HTERT RPE-1 (cell line): ENCODE measurements around the gene EFHD2.
"Not testable (repeated sequence)": the region's sequence is repeated elsewhere in the genome, so short reads cannot be mapped to it uniquely, and the experiment has no call there.

Experiments used
- in situ Hi-C: fragments of 300-500 bp; cut with MboI; formaldehyde crosslinking; loops from 4 replicates; pipeline ENCODE4 v1.14.3; 2020; ENCODE audit warnings: low sequenced_read_pairs

Gene EFHD2

DNA sequence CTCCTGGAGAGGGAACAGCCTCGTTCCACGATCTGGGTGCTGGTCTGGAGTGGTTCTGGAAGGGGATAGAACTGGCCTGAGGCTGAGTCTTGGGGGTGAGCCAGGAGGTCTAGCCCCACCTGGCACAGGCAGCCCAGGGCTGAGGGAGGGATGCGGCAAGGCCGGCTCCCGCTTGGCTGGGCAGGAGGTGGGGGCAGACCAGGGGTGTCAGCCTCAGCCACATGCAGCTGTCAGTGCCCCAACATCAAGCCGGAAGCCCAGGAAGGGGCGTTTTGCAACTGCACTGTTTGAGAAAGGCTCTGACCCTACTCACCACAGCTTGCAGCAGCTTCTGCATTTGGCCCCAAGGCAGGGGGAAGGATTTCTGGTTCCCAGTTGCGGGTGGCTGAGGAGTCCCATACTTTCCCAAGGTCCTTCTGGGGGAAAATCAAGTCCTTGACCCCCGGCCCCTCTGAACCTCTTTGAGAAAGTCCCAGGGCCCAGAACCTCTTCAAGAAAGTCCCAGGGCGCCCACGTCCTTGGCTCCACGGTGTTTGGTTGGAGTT is 2.0 kb downstream of the EFHD2 start:
- in situ Hi-C loops, result no loop called here

DNA sequence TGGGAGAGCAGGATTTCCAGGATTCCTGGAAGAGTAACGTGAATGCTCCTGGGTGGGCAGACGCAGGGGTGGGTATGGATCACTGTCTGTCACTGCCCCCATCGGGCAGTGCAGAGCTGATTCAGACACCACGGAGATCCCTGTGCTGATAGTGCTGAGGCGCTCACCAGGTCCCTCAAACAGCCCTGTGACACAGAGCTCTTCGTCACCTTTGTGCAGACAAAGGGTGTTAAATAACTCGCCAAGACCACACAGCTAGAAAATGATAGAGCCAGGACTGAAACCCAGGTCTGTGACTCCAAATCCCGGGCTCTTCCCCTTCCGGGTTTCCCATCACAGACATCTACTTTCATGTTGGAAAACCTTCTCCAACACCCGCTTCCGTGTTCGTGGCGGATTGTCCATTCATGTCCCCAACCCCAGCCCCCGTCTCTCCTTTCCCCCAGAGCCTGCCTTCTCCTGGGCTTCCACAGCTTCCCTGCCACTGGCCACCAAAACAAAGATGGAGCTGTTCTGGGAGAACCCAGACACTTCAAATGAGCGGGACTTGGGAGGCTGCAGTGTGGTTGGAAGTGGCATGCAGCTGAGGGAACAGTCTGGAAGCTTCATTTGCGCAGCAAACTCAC is 2.6 kb downstream of the EFHD2 start:
- in situ Hi-C loops, result no loop called here

DNA sequence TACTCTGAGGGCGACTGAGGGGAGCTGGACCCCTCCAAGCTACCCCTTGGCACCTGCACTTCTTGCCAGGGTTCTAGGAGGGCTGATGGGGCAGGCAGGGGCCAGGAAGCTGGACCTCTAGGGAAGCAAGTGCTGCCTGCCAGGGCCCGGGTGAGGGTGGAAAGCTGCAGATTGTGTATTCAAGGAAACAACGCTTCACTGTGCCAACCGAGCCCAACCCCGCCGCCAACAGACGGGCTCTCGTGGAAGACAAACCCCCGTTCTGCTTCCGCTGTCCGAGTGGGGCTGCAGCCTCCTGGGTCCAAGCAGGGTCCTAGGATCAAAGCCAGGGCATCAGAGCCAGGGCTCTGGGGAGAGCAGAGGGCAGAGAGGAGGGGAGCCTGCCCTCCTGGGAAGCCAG is 3.2 kb downstream of the EFHD2 start:
- in situ Hi-C loops, result no loop called here

DNA sequence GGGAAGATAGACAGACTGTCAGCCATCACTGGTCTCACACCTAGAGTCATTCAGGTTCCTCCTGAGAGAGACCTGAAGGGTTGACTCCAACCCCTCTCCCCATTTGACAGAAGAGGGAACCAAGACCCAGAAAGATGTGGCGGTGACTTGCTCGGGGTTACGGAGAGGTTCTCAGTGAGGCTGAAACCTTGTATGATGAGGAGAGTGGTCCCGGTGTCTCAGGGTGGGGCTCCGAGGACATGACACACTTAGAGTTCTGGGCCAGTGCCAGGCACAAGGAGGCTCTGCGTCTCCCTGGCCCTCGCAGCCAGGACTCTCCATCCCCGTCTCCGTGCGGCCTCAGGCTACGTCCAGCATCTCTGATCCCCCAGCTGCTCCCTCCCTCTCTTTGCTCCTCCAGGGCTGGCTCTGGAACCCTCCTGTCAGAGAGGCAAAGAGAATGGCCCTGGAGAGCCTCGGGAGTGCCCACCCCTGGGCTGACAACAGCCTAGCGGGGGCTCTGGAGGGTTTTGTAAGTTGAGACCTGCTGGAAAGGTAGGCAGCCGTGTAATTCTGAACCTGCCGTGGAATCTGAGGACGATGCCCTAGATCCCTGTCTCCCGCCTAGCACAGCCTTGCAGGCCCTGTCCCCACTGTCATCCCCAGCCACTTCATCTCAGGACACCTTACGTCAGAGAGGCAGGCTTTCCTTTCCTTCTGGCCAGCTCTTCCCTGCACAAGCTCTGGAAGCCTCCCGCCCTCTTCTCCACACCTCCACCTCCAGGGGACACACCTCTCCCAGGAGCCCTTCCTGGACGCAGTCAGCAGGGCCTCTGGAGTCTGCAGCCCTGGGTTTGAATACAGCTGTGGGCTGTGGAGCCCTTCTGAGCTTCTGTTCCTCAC is 4.1 kb downstream of the EFHD2 start:
- in situ Hi-C loops, result no loop called here

DNA sequence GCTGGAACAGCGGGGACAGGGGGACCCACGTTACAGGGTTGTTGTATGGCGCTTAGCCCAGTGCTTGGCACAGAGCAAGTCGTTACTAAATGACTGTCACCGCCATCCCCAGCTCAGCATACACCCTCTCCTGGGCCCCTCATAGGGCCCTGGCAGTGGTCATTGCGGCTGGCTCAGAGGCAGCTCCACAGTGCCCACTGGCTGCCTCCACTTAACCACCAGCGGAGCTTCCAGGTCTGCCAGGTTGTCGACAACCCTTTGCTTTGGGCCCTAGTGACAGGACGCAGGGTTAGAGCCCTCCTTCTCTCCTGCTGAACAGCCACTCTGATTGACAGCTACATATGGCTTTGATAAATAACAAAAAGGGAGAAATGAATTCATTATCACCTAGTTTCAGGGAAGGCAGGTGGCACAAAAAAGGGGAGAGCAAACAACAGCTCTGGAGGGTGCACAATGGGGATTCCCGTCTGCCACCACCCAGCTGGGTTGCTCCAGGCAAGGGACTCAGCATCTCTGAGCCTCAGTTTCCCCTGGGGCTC is 4.8 kb downstream of the EFHD2 start:
- in situ Hi-C loops, result no loop called here

DNA sequence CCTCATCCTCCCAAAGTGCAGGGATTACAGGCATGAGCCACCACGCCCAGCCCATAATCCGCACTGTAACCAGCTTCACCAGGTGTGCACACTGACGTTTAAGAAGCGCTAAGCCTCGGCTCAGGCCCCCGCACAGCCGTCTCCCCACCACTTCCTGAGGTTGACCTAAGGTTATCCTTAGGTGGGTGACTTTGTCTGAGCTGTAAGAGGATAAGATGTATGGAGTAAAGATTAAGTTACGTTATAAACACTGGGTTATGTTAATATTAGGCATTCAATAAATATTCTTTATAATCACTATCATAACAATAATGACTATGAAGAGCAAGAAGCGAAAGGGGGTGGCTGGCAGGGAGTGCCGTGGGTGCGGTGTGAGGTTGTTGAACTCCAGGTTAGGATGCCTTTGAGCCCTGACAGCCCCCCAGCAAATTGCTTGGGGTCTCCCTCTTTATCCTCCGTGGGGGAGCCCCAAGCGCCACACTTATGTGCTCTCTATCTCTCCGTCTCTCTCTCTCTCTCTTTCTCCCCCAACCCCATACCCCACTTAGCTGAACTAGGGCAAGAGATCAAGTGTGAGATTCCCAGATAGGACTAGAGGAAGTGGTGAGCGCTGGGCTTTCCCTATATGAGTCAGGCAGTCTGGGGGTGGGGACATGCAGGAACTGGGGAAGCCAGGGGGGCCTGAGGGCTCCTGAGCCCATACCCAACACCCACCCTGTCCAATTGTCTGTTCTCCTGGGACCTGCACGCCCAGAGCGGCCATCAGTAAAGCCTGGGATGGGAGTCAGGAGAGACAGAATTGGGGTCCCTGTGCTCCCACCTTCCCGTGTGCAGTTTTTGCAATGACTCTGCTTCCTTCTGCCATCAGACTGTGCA is 7.6 kb downstream of the EFHD2 start:
- in situ Hi-C loops, result no loop called here

DNA sequence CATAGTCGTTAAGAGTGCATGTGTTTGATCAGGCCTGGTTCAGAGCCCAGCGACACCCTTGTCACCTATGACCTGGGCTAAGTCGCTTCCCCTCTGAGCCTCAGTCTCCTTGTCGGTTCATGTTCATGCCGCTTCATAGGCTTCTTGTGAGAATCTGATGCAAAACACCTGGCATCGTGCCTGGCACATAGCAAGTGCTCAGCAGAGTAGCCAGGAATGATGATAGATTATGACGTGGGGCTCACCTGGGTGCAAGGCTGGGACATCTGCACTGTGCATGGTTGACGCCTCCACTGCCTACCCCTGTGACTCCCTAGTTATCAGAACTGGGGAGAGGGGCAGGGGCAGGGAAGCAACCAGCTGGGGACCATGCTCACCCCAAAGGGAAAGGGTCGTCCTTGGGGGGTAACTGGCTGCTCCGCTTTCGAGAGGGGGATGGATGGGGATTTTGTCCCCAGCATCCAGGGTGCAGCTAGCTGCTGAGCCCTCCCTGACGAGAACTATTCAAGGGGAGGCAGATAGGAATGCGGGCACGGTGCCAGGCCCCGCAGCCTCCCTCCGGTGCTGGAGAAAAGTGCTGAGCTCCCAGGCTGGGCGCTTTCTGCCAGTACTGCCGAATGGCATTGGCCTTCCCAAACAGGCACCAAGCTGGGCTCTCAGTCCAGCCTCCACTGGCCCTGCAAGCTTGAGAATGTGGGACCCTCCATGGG is 9.3 kb downstream of the EFHD2 start:
- in situ Hi-C loops, result no loop called here

DNA sequence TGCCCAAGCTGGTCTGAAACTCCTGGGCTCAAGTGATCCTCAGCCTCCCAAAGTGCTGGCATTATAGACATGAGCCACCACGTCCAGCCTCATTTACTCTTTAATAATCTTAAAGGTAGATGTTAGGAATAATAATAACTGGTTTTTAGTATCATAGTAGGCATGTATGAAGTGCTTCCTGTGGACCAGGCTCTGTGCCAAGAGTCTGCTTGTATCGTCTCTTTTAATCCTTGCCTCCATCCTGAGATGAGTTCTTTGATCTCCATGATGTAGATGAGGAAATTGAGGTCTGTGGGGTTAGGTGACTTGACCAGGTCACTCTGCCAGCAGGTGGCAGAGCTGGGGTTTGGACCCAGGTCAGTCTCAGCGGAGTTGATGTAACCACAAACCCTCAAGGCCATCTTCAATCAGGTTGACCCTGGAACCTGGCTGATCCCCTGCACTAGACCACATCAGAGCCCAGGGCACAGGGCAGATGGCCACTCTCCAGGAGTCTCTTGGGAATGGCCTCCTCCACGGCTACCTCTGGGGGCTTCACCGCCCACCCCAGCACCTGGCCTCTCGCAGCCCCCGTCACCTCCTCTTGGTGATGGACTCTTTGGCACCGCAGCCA is 11.3 kb downstream of the EFHD2 start:
- in situ Hi-C loops, result no loop called here

DNA sequence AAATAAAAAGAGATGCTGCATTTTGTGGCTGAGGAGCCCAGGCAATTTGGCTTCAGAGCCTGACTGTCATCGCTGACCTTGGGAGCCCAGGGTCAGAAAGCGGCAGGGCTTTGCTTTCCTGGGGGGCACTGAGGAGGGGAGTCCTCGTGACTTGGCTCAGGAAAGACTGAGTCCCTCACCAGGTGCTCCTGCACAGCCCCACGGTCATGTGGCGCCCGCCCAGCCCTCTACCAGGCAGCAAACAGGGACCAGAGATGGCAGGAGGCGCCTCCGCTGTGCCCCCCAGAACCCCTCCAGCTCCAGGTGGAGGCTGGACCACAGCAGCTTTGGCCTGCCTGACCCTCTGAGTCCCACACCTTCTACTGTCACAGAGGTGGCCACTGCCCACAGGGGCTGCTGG is 13.2 kb downstream of the EFHD2 start:
- in situ Hi-C loops, result no loop called here

DNA sequence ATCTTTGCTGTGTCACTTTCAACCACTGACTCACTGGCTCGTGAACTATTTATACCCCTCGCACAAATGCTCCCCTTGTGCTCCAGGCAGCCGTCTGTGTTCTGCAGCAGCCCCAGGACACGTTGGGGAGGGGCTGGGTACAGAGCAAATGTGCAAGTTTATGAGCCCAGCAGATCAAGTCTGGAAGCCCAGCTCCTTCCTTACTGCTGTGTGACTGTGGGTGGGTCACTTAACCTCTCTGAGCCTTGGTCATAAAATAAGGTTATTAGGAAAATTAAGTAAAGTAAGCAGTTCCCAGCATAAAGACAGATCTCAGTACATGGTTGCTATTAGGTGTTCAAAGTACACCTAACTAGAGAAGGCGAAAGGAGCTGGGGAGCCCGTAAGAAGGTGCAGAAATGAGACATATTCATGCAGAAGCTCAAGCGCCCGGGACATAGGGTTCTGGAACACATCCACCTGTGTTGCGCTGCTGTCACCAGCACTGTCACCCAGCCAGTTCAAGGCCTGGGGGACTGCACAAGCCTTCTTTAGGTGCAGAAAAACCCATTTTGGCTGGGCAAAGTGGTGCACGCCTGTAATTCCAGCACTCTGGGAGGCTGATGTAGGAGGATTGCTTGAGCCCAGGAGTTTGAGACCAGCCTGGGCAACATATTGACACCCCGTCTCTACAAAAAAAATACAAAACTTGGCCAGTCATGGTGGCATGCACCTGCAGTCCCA is 13.8 kb downstream of the EFHD2 start:
- in situ Hi-C loops, result no loop called here

DNA sequence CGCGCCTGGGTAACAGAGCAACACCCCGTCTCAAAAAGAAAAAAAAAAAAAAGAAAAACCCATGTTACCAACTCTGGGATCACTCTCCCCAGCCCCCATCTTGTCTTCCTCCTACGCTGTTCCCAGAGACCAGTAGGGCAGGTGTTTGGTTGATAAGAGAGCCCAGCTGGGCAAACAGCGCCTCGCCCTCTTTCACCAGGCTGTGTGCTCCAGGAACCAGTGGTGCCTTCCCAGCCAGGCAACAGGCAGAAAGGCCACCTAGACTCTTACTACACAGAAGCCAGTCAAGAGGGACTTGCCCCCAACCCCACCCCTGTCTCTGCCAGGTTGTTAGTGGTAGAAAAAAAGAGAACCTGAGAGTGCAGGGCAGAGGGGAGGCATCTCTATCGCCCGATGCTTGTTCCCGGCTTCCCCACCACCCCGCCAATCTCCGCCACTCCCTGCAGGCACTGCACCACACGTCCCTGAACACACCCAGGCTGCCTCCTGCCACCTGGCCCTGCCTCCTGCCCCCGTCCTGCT is 14.5 kb downstream of the EFHD2 start:
- in situ Hi-C loops, result no loop called here

DNA sequence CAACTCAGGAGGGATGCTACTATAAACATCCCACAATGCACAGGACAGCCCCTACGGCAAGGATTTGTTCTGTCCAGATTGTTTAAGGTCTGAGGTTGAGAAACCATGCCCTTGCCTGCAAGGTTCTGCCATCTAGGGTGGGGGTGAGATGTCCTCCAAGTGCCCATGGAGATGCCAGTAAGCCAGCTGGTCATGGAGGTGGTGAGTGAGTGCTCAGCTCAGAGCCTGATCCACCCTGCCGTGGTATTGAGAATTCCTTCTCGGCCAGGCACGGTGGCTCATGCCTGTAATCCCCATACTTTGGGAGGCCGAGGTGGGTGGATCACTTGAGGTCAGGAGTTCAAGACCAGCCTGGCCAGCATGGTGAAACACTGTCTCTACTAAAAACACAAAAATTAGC is 15.3 kb downstream of the EFHD2 start:
- in situ Hi-C loops, result no loop called here

DNA sequence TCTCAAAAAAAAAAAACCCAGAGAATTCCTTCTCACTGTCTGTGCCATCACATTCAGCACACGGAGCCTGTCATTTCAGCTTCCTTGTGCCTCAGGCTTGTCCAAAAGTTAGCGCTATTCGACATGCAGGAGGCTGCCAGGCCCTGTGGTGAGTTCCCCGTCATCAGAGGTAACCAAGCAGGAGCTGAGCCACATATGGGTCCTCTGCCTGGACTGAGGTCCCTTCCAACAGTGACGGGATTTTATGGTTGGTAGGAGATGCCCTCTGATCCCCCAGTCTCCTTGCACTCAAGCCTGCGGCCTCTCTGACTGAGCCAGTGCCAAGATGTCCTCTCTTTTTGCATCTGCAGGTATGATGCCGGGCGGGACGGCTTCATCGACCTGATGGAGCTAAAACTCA is 15.8 kb downstream of the EFHD2 start:
- in situ Hi-C loops, result no loop called here

DNA sequence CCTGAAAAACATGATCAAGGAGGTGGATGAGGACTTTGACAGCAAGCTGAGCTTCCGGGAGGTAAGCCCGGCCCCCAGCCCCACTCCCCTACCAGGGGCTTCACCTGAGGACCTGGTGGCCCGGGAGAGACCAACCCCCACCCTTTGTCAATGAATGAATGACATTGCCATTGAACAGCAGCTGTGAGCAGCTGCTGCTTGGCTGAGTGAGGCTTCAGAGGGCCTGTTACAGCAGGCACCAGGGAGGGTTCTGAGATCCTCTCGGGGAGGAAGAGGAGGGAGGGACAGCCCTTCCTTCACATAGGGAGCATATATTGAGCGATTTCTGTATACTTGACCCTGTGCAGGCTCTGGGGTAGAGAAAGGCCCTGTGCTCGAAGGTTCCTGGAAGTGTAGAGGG is 16.3 kb downstream of the EFHD2 start:
- in situ Hi-C loops, result no loop called here

DNA sequence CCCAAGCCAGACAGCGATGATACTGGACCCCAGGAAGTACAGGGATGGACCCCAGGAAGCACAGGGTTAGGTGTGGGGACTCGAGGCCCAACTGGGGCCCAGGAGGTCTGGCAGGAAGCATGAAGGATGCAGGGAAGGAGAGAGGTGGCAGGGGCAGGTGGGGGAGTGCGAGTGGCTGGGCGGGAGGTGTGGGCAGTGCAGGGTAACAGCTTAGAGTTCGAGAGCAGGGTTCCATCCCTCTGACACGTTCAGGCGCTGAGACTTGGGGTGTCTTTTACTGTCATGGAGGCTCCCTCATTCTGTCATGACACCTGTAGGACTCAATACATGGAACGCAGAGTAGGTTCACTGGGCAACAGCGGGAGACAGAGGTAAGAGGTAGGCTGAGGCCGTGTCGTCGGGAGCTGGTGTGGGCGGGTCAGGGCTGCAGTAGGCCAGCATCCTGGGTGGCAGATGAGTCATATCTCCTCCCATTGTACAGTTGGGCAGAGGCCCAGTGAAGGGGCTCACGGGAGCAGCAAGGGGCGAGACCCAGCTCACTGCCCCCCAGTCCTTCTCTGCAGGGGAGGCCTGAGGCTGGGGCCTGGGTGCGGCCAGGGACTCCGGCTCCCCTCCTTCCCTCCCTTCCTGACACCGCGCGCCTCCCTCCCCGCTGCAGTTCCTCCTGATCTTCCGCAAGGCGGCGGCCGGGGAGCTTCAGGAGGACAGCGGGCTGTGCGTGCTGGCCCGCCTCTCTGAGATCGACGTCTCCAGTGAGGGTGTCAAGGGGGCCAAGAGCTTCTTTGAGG is 17.0 kb downstream of the EFHD2 start:
- in situ Hi-C loops, result no loop called here

DNA sequence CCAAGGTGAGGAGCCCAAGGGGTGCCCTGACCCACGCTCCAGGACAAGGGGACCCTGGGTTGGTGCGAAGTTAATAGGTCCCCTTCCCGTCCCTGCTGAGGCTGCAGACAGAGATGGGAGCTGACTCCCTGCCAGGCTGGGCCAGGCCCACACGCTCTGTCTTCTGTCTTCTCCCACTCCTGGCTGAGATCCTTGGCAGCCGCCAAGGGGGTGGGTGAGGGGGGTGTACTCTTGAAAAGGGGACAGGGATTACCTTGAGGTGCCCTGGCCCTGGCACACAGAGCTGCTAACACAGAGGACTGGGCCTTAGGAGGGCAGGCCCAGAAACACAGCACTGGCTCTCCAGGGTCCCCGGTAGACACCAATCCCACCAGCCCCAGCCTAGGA is 17.6 kb downstream of the EFHD2 start:
- in situ Hi-C loops, result no loop called here

DNA sequence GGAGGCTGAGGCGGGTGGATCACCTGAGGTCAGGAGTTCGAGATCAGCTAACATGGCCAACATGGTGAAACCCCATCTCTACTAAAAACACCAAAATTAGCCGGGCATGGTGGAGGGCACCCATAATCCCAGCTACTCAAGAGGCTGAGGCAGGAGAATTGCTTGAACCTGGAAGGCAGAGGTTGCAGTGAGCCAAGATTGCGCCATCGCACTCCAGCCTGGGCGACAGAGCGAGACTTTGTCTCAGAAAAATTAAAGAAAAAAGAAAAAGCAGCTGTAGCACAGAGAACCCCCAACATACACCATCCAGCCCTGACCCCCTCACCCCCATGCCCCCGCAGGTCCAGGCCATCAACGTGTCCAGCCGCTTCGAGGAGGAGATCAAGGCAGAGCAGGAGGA is 18.6 kb downstream of the EFHD2 start:
- in situ Hi-C loops, result not testable (repeated sequence)

DNA sequence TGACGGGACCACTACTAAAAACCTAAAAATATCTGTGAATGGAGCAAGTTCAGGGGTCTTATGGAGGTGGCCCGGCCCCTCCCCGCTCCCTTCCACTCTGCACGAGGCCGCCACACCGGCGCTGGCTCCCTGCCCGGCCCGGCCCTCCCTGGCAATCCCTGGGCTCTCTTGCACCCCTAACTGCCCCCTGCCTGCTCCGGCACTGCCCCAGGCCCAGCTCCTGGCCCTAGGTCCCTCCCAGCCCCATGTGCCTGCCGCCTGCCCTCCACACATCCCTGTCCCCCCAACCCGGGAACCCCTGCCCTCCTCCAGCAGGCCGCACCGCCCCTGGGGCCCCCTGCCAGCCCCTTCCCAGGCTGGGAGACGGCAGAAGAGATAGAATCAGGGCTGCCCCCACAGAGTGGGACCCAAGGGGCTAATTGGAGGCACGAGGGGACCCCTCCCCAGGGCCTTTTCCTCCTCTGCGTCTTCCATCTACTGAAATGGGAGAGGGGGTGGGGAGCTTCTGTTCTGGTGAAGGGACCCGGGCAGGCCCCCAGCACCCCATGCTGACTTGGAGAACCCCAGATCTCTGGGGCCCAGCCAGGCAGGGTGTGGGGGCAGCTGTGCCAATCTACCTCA is 19.2 kb downstream of the EFHD2 start:
- in situ Hi-C loops, result no loop called here
